Measurements from ENCODE around the gene RPL3.
"Not testable (repeated sequence)": the region's sequence is repeated elsewhere in the genome, so short reads cannot be mapped to it uniquely, and the experiment has no call there.

RPL3 gene
- 2,379 to 2,412 reads per million in 2 donors for total RNA-seq

DNA sequence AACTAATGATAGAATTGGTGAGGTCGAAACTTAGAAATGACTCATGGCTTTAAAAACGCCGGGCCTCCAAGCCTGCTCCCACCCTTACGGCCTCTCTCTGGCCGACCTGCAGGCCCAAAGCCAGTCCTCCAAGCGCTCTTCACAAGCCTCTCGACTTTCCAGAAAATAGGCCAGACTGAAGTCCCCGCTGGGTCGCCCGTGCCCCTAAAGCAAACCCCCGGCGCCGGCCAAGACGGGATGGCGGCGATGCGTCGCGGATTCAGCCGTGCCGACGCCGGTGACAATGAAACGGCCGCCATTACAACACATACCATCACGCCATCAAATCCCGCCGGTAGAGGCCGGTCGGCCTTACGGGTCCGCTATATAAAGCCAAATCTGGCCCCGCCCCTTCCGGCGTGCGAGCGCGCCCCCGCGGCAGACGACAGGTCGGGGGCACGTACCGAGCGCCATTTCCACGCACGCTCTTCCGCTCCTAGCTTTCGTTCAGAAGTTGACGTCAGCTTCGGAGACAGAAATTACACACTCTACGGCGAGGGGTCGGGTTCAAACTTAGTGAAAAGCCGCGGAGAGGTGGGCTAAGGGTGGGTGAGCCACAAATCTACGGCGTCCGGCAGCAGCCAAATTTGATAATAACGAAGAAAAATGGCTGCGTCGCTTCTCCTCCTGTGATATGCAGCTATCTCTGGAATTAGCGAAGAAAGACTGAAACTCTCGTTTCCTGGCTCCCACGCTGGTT lies at the start of gene RPL3:
Gene RPL3, minus strand, starts transcription at position 340 of the 739 bp plus-strand sequence. Its CDS starts 26 bp downstream, at position 314.
- peak; percentile 96 for DNase-seq

DNA sequence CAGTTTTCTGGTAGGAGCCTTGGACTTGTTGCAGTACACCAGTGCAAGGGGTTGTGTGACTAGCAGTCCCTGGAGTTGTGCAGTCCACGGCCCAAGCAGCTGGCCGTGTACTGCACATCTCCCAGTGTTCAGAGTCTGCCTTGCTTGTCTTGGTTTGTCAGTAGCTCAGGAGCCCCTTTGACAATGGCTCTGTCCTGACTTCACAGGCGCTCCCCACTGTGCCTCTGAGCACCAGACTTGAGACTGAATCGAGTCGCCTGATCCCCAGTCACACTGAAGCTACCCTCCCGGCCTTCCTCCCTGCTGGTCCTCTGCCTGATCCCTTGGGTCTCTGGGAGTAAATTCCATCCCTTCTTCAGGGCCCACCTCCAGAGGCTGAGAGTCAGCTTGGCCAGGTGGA lies 49.8 kb upstream of the RPL3 start:
- DNase-seq: no peak

GRCh38 chr22:39368461-39368911 lies 49.1 kb upstream of the RPL3 start:
- no peak for DNase-seq

DNA sequence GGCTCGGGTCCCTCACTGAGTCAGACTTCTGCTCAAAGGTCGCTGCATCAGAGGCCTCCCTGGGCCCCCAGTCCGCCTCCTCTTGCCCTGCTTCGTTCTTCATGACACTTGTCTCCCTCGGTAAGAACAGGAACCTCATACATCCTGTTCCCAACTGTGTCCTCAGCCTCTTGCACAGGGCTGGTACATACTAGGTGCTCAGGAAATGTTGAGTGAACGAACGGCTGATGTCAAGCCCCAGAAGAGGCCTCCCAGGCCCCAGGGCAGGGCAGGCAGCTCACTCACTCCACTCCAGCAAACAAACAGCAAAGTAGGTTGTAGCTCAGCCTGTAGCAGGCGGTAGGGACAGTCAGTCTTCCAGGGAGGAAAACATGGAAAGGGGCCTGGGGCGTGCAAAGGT lies 47.6 kb upstream of the RPL3 start:
- DNase-seq: no peak

GRCh38 chr22:39365492-39365780 lies 46.0 kb upstream of the RPL3 start:
- DNase-seq: no peak

DNA sequence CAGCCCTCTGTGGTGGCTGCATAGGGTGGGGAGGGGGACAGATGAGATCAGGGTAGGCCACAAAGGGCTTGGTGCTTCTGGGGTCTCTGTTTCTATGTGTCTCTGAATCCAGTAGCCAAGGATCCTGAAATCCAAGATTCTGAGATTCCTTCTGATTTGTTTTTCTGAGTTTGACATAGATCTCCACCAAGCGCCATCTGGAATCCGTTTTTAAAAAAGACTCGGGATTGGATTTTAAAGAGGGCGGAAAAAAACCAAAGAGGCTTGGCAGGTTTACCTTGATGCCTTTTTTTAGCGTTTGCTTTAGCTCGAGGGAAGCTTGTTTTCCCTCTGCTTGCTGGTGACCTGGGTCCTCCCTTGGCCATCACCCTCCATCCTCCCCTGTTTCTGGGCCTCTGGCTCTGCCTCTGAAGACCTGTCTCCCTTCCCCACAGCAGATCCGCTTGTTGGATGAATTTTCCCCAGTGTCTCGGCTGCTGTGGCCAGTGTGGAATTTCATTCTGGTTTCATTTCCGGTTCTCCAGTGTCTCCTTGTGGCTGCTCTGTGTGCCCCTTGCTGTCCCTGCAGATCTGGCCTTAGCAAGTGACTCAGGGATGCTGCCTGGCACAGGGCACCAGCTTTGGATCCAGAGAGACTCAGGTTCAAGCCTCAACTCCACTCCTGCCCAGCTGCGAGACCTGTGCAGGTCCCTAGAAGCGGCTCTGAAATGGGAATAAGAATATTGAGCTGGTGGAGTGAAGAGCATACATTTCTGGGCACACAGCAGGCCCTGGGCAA lies 45.5 kb upstream of the RPL3 start:
- no peak for DNase-seq

- no peak for DNase-seq
These were observed 44.5 kb upstream of the RPL3 start for GRCh38 chr22:39363751-39364515.

DNA sequence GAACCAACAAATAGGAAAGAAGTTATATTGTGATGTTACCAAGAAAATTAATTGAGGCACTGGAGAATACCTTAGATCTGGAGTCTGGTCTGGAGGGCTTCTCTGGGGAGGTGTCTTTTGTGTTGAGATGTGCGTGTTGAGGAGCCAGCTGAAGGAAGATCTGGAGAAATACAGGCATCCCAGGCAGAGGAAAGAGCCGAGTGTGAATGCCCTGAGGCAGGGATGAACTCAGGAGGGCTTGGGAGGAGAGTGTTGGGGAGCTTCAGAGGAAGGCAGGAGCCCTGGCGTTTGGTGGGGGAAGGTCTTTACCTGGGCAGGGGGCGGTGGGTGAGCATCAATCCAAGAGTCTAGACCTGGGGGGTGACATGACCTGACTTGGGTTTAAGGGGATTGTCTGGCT lies 43.5 kb upstream of the RPL3 start:
- DNase-seq: no peak

- DNase-seq: no peak
These were observed 42.8 kb upstream of the RPL3 start for GRCh38 chr22:39362271-39362670.

DNA sequence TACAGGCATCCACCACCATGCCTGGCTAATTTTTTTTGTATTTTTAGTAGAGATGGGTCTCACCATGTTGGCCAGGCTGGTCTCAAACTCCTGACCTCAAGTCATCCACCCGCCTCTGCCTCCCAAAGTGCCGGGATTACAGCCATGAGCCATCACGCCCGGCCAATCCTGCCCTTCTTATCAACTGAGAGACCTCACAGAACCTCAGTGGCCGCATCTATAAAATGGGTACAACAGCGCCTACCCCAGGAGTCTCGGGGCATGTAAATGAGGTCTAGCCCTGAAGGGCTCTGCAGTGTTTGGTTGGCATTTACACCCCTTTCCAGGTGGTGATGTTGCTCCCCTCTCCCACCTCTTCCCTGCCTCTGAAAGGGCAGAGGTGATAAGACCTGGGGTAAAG lies 42.1 kb upstream of the RPL3 start:
- no peak for DNase-seq

- DNase-seq: no peak
These were observed 41.4 kb upstream of the RPL3 start for GRCh38 chr22:39360674-39361413.

- no peak for DNase-seq
These were observed 40.8 kb upstream of the RPL3 start for GRCh38 chr22:39360242-39360641.

GRCh38 chr22:39359659-39360195 lies 40.3 kb upstream of the RPL3 start:
- no peak for DNase-seq

DNA sequence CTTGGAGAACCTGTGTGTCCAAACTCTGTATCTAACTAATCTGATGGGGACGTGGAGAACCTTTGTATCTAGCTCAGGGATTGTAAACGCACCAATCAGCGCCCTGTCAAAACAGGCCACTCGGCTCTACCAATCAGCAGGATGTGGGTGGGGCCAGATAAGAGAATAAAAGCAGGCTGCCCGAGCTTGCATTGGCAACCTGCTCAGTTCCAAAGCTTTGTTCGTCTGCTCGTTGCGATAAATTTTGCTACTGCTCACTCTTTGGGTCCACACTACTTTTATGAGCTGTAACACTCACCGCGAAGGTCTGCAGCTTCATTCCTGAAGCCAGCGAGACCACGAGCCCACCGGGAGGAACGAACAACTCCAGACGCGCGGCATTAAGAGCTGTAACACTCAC lies 38.8 kb upstream of the RPL3 start:
- not testable (repeated sequence) for DNase-seq

- not testable (repeated sequence) for DNase-seq
These were observed 38.0 kb upstream of the RPL3 start for GRCh38 chr22:39357110-39358108.

DNA sequence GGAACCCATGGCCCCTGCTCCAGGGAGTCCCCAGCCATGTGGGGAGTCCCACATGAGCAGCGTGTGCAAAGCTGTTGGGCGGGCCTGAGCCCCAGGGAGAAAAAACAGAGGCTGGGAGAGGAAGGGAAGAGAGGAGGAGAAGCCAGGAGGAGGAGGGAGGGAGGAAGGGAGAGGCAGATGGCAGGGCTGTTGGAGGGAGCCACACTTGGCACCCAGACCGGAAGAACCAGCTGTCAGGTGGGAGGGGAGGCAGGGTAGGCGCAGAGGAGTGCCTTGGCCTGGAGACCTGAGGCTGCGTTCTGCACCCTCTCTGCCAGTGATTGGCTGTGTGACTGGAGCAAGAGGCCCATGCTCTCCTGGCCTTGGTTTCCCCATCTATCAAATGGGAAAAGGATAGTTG lies 37.0 kb upstream of the RPL3 start:
- no peak for DNase-seq

DNA sequence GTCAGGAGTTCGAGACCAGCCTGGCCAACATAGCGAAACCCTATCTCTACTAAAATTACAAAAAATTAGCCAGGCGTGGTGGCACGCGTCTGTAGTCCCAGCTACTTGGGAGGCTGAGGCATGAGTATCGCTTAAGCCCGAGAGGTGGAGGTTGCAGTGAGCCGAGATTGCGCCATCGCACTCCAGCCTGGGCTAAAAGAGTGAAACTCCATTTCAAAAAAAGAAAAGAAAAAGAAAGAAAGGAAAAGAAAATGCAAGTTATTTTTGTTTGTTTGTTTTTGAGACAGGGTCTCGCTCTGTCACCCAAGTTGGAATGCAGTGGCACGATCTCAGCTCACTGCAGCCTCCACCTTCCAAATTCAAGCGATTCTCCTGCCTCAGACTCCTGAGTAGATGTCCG lies 36.4 kb upstream of the RPL3 start:
- not testable (repeated sequence) for DNase-seq

- DNase-seq: no peak
These were observed 35.7 kb upstream of the RPL3 start for GRCh38 chr22:39355080-39355479.

DNA sequence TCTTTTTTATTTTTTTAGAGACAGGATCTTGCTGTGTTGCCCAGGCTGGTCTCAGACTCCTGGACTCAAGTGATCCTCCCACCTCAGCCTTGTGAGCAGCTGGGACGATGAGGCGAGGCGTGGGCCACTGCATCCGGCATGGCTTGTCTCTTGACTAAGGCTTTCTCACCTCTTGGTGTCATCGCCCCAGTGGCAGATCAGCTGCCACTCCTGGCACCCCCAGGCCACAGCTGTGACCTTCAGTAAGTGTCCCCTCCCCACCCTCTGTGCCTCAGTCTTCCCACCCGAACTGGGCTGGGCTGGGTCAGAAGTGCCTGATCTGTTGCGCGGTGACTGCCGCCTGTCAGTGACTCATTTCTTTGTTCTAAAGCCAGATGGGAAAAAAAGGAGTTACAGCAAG lies 33.9 kb upstream of the RPL3 start:
- DNase-seq: no peak

GRCh38 chr22:39352306-39352891 lies 33.0 kb upstream of the RPL3 start:
- DNase-seq: no peak

GRCh38 chr22:39351689-39352214 lies 32.3 kb upstream of the RPL3 start:
- no peak for DNase-seq
